SK-N-SH treated with all-trans-retinoic acid at 6 μM for 48 hours (cell line): Measurements from ENCODE around the gene AGPAT1.

Experiments
- ATAC-seq: fragments of 200-7000 bp; cut with Tn5 transposase; 3 replicates; pipeline ENCODE4 v1.9.1; 2020; ENCODE audit warnings: mild to moderate bottlenecking, moderate library complexity
- ARNTL ChIP-seq: fragments of 450-650 bp; formaldehyde crosslinking; IDR thresholded peaks from 2 replicates; pipeline ENCODE4 v1.5.0; 2020; ENCODE audit warnings: low read depth, mild to moderate bottlenecking, moderate library complexity, borderline replicate concordance
- BACH2 ChIP-seq: fragments of 250-450 bp; sonication (Bioruptor Pico); IDR thresholded peaks from 2 replicates; pipeline ENCODE4 v1.9.0; 2021; ENCODE audit warnings: mild to moderate bottlenecking, borderline replicate concordance
- CSDC2 ChIP-seq: fragments of 250-450 bp; sonication (Bioruptor Pico); IDR thresholded peaks from 2 replicates; pipeline ENCODE4 v1.5.0; 2020; ENCODE audit warnings: mild to moderate bottlenecking, moderate library complexity
- ESRRG ChIP-seq: fragments of 250-450 bp; sonication (Bioruptor Pico); IDR thresholded peaks from 2 replicates; pipeline ENCODE4 v1.6.1; 2021; ENCODE audit warnings: mild to moderate bottlenecking
- GLIS3 ChIP-seq: fragments of 250-450 bp; sonication (Bioruptor Pico); IDR thresholded peaks from 2 replicates; pipeline ENCODE4 v1.5.0; 2020; ENCODE audit warnings: mild to moderate bottlenecking, moderate library complexity
- ISL1 ChIP-seq: fragments of 250-450 bp; sonication (Bioruptor Pico); IDR thresholded peaks from 2 replicates; pipeline ENCODE4 v2.1.2; 2022; ENCODE audit warnings: mild to moderate bottlenecking, moderate library complexity
- OSR1 ChIP-seq: fragments of 250-450 bp; sonication (Bioruptor Pico); IDR thresholded peaks from 2 replicates; pipeline ENCODE4 v1.8.0; 2022; ENCODE audit warnings: moderate library complexity, mild to moderate bottlenecking, inconsistent platforms
- PPARA ChIP-seq: fragments of 250-450 bp; sonication (Bioruptor Pico); IDR thresholded peaks from 2 replicates; pipeline ENCODE4 v1.5.0; 2020; ENCODE audit warnings: mild to moderate bottlenecking, borderline replicate concordance
- RARB ChIP-seq: fragments of 250-450 bp; sonication (Bioruptor Pico); IDR thresholded peaks from 2 replicates; pipeline ENCODE4 v1.8.0; 2021; ENCODE audit warnings: mild to moderate bottlenecking, moderate library complexity
- SNAI2 ChIP-seq: fragments of 250-450 bp; sonication (Bioruptor Pico); IDR thresholded peaks from 2 replicates; pipeline ENCODE4 v1.5.0; 2020; ENCODE audit warnings: mild to moderate bottlenecking, moderate library complexity
- TCF4 ChIP-seq: fragments of 250-450 bp; sonication (Bioruptor Pico); IDR thresholded peaks from 2 replicates; pipeline ENCODE4 v1.8.0; 2021; ENCODE audit warnings: mild to moderate bottlenecking, moderate library complexity, borderline replicate concordance
- TOX ChIP-seq: fragments of 250-450 bp; sonication (Bioruptor Pico); IDR thresholded peaks from 2 replicates; pipeline ENCODE4 v1.8.0; 2021; ENCODE audit warnings: mild to moderate bottlenecking, moderate library complexity, borderline replicate concordance
- TSHZ2 ChIP-seq: fragments of 250-450 bp; sonication (Bioruptor Pico); IDR thresholded peaks from 2 replicates; pipeline ENCODE4 v1.5.0; 2020; ENCODE audit warnings: mild to moderate bottlenecking, moderate library complexity
- ZC3H10 ChIP-seq: fragments of 250-450 bp; sonication (Bioruptor Pico); IDR thresholded peaks from 2 replicates; pipeline ENCODE4 v1.5.1; 2021; ENCODE audit warnings: mild to moderate bottlenecking, moderate library complexity
- ZFP3 ChIP-seq: fragments of 250-450 bp; sonication (Bioruptor Pico); IDR thresholded peaks from 2 replicates; pipeline ENCODE4 v1.5.0; 2020; ENCODE audit warnings: mild to moderate bottlenecking, moderate library complexity
- ZFP30 ChIP-seq: fragments of 450-650 bp; formaldehyde crosslinking; IDR thresholded peaks from 2 replicates; pipeline ENCODE4 v1.5.0; 2022; ENCODE audit warnings: mild to moderate bottlenecking, moderate library complexity
- ZNF565 ChIP-seq: fragments of 450-650 bp; formaldehyde crosslinking; conservative IDR thresholded peaks from 2 replicates; pipeline ENCODE4 v1.5.0; 2020; ENCODE audit warnings: low read depth, mild to moderate bottlenecking, moderate library complexity
- ZNF8 ChIP-seq: fragments of 450-650 bp; formaldehyde crosslinking; IDR thresholded peaks from 2 replicates; pipeline ENCODE4 v1.5.0; 2020; ENCODE audit warnings: mild to moderate bottlenecking, moderate library complexity
- TF ChIP-seq, protein P1 (sequence below): fragments of 250-450 bp; sonication (Bioruptor Pico); IDR thresholded peaks from 2 replicates; pipeline ENCODE4 v1.5.1; 2020; ENCODE audit warnings: low read depth, mild to moderate bottlenecking, moderate library complexity
- TF ChIP-seq, protein P2 (sequence below): fragments of 250-450 bp; sonication (Bioruptor Pico); IDR thresholded peaks from 2 replicates; pipeline ENCODE4 v1.5.1; 2021; ENCODE audit warnings: mild to moderate bottlenecking, moderate library complexity

AGPAT1 gene

GRCh38 chr6:32210191-32210601 is 34.3 kb upstream of the AGPAT1 start:
- ATAC-seq = no peak
- TF ChIP-seq ZNF565 (CRISPR knock-in tag) = no peak
- no peak for TF ChIP-seq CSDC2 (CRISPR knock-in tag)
- TF ChIP-seq RARB (CRISPR knock-in tag) = no peak
- TF ChIP-seq, protein P1, sequence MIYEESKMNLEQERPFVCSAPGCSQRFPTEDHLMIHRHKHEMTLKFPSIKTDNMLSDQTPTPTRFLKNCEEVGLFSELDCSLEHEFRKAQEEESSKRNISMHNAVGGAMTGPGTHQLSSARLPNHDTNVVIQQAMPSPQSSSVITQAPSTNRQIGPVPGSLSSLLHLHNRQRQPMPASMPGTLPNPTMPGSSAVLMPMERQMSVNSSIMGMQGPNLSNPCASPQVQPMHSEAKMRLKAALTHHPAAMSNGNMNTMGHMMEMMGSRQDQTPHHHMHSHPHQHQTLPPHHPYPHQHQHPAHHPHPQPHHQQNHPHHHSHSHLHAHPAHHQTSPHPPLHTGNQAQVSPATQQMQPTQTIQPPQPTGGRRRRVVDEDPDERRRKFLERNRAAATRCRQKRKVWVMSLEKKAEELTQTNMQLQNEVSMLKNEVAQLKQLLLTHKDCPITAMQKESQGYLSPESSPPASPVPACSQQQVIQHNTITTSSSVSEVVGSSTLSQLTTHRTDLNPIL (CRISPR knock-in tag) = no peak
- TF ChIP-seq, protein P2, sequence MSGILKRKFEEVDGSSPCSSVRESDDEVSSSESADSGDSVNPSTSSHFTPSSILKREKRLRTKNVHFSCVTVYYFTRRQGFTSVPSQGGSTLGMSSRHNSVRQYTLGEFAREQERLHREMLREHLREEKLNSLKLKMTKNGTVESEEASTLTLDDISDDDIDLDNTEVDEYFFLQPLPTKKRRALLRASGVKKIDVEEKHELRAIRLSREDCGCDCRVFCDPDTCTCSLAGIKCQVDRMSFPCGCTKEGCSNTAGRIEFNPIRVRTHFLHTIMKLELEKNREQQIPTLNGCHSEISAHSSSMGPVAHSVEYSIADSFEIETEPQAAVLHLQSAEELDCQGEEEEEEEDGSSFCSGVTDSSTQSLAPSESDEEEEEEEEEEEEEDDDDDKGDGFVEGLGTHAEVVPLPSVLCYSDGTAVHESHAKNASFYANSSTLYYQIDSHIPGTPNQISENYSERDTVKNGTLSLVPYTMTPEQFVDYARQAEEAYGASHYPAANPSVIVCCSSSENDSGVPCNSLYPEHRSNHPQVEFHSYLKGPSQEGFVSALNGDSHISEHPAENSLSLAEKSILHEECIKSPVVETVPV (CRISPR knock-in tag) = no peak
- no peak for TF ChIP-seq TSHZ2 (CRISPR knock-in tag)
- no peak for TF ChIP-seq ARNTL (CRISPR knock-in tag)
- TF ChIP-seq ZFP3 (CRISPR knock-in tag) = no peak
- no peak for TF ChIP-seq PPARA (CRISPR knock-in tag)
- TF ChIP-seq ZFP30 (CRISPR knock-in tag) = no peak
- TF ChIP-seq SNAI2 = no peak
- no peak for TF ChIP-seq ZC3H10 (CRISPR knock-in tag)
- TF ChIP-seq ISL1 = no peak
- TF ChIP-seq ESRRG = no peak
- no peak for TF ChIP-seq OSR1 (CRISPR knock-in tag)
- TF ChIP-seq TOX (CRISPR knock-in tag) = no peak
- no peak for TF ChIP-seq BACH2

DNA sequence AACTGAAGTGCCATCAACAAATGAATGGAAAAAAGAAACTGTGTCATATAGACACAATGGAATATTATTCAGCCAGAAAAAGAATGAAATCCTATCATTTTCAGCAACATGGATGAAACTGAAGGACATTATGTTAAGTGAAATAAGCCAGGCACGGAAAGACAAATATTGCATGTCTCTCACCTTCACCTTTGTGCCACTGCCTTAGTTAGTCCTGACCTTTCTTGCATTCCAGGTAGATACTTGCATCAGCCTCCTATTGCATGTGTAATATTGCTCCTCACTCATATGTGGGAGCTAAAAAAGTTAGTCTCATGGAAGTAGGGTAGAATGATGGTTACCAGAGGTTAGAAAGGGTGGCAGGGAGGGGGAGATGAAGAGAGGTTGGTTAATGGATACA is 33.1 kb upstream of the AGPAT1 start:
- ATAC-seq = no peak
- TF ChIP-seq ESRRG (no peak), ZNF565 (CRISPR knock-in tag) (no peak), ARNTL (CRISPR knock-in tag) (no peak), RARB (CRISPR knock-in tag) (no peak), ZC3H10 (CRISPR knock-in tag) (no peak), TCF4 (CRISPR knock-in tag) (no peak), SNAI2 (no peak), GLIS3 (CRISPR knock-in tag) (no peak), OSR1 (CRISPR knock-in tag) (no peak), CSDC2 (CRISPR knock-in tag) (no peak), ZNF8 (CRISPR knock-in tag) (no peak), BACH2 (no peak), ZFP3 (CRISPR knock-in tag) (no peak), ZFP30 (CRISPR knock-in tag) (no peak)
- TF ChIP-seq, protein P1 (CRISPR knock-in tag) = no peak
- TF ChIP-seq, protein P2 (CRISPR knock-in tag) = no peak

- TF ChIP-seq TCF4 (CRISPR knock-in tag) = no peak
- no peak for TF ChIP-seq GLIS3 (CRISPR knock-in tag)
- no peak for TF ChIP-seq ZNF565 (CRISPR knock-in tag)
- no peak for TF ChIP-seq ZFP3 (CRISPR knock-in tag)
- TF ChIP-seq PPARA (CRISPR knock-in tag) = no peak
- ATAC-seq = no peak
These were observed 28.4 kb upstream of the AGPAT1 start for GRCh38 chr6:32204268-32204715.
